ENCODE data around the gene TUG1. TPM values are rescaled to one million over a fixed set of nuclear protein-coding genes. Genes with fewer than 3 reads are reported as not detected.

Gene TUG1
- total and polyA plus RNA-seq, 10 of the 15 experiments (the other 5 are each of a cell fraction or from before 2014, with no cell fraction given): 19.3 to 116 (median 54.9) TPM

DNA sequence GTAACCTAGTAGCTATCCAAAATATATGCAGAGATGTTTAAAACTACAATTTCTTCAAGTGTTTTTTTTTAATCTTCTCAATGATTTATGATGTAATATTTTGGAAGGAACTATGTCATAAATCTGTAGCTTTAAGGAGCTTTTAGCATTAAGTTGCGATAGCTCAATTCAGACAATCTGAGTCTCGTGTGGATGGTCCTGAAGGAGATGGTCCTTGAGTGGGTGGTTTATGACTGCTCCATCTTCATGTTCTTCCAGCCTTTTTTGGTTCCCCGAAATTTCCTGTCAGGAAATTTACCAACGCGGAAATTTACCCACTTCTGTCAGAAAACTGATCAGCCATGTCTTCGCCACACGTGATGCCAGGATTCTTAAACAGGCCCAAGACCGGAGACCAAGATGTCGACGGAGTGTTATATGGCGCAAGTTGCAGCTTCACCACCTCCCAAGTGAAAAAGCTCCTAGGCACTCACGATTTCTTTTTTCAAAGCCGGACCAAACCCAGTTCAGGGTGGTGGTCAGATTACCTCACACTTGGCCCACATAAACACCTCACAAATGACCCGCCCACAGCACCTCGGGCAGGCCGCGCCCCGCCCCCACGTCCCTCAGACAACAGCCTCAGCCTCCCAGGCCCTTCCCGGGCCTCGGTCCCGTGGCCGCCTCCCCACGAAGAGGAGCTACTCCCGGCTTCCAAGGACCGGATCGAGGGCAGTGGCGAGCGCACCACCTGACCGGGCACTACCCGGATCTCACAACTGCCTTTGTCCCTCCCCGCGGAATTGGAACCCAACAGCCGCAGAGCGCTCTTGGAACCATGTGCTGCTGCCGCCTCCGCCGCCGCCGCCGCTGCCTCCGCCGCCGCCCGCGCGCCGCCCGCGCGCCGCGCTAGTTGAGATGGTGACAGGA lies 796 bp upstream of the TUG1 start, which contains the start of gene MORC2:
Gene MORC2 (minus strand): TSS at position 760 of the 909 bp plus-strand sequence. CDS start 885 bp downstream, outside the sequence.
- ChIA-PET RAD21 (ENCODE audit: unreplicated experiment) (interaction anchor here (1.0 to 3.2 kb wide), 6 partner anchors 10 to 213 kb away, joined by 4 to 22 read pairs (median 5); partner anchors contain the start of gene SMTN), SMC1A (ENCODE audit: uncharacterized antibody, unreplicated experiment) (interaction anchor here (0.6 to 1.9 kb wide), 7 partner anchors 8 to 197 kb away, joined by 3 to 8 read pairs (median 4); partner anchors contain the start of gene SMTN), POLR2A (interaction anchor here (0.5 to 1.3 kb wide), 11 partner anchors 7 to 363 kb away, joined by 3 to 6 read pairs (median 4); partner anchors contain the start of genes LIMK2, RNF185 and SLC35E4), CTCF (interaction anchor here (0.6 to 5.5 kb wide), 11 partner anchors 10 to 376 kb away, joined by 3 to 46 read pairs (median 3); no protein-coding TSS in a partner anchor)
- peak within 1 kb of the TSS; percentile 77 for H3K9ac ChIP-seq (ENCODE audit: control insufficient read depth, insufficient read depth, low read length)
- H2AFZ ChIP-seq (ENCODE audit: control insufficient read depth, low read depth, low read length): peak within 1 kb of the TSS; percentile 83
- H3K36me3 ChIP-seq (ENCODE audit: control insufficient read depth in 2 of 2, insufficient read depth in 2 of 2, low read length in 1 of 2): peaks cover 3 to 15% of the 10 kb centered on the region in 2 experiments
- peaks cover 10% of the 10 kb centered on the region for H3K4me1 ChIP-seq (ENCODE audit: control insufficient read depth, insufficient read depth, low read length)
- in situ Hi-C loops (cut with MboI): loop anchor here (5.0 kb wide), 1 partner anchor 114 kb away; the partner anchor contains the start of gene SMTN
- peaks cover 34% of the 10 kb centered on the region for H3K9me3 ChIP-seq (replicated peaks; ENCODE audit: control insufficient read depth, insufficient read depth, low read length)
- H3K79me2 ChIP-seq (ENCODE audit: control insufficient read depth, insufficient read depth, low read length): peaks cover 44% of the 10 kb centered on the region
- no peak for FAIRE-seq
- DNase-seq (ENCODE audit: low read depth, low spot score): no peak
- H3K4me3 ChIP-seq: peak within 1 kb of the TSS; percentile 82
- BruUV-seq (replicated peaks): TSS peak; percentile 61
- intact Hi-C loops (cut with micrococcal nuclease; ENCODE audit: unreplicated experiment): no loop called here
- H3K4me2 ChIP-seq (ENCODE audit: control insufficient read depth, insufficient read depth): peak within 1 kb of the TSS; percentile 85
- no peaks in the 10 kb centered on the region for H3K27me3 ChIP-seq (replicated peaks in 1 of 2; ENCODE audit: control insufficient read depth in 2 of 2, insufficient read depth in 2 of 2, low read length in 1 of 2)
- peak; percentile 28; the same call in 2 of the 3 replicates for ATAC-seq
- no peaks in the 10 kb centered on the region; the same call in 1 of the 2 replicates for H4K20me1 ChIP-seq (ENCODE audit: control insufficient read depth, insufficient read depth)
- 27% methylated on average over 45 of the region's 53 CpGs for WGBS (ENCODE audit: insufficient coverage, insufficient replicate concordance, low lambda C conversion rate, missing lambda C conversion rate)
- peak within 1 kb of the TSS; percentile 93 for H3K27ac ChIP-seq (ENCODE audit: control insufficient read depth, insufficient read depth)
- TF ChIP-seq, protein P1, sequence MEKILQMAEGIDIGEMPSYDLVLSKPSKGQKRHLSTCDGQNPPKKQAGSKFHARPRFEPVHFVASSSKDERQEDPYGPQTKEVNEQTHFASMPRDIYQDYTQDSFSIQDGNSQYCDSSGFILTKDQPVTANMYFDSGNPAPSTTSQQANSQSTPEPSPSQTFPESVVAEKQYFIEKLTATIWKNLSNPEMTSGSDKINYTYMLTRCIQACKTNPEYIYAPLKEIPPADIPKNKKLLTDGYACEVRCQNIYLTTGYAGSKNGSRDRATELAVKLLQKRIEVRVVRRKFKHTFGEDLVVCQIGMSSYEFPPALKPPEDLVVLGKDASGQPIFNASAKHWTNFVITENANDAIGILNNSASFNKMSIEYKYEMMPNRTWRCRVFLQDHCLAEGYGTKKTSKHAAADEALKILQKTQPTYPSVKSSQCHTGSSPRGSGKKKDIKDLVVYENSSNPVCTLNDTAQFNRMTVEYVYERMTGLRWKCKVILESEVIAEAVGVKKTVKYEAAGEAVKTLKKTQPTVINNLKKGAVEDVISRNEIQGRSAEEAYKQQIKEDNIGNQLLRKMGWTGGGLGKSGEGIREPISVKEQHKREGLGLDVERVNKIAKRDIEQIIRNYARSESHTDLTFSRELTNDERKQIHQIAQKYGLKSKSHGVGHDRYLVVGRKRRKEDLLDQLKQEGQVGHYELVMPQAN (conservative IDR thresholded peaks at IDR 0.05): peak; percentile 82
- TF ChIP-seq ZSCAN29 (IDR thresholded peaks at IDR 0.05) (no peak), IKZF1 (conservative IDR thresholded peaks at IDR 0.05) (peak; percentile 63; the same call in 1 of the 2 replicates), STAT1 (conservative IDR thresholded peaks at IDR 0.05) (no peak), EP300 (IDR thresholded peaks at IDR 0.05; ENCODE audit: borderline replicate concordance in 1 of 2, control insufficient read depth in 1 of 2, low read depth in 2 of 2, low read length in 2 of 2) (no peak), NFYB (IDR thresholded peaks at IDR 0.05; ENCODE audit: insufficient read depth, low read depth, low read length) (no peak), SIN3A (IDR thresholded peaks at IDR 0.05; ENCODE audit: low read depth, low read length) (no peak), SUPT20H (IDR thresholded peaks at IDR 0.05; ENCODE audit: borderline replicate concordance, control insufficient read depth, low read depth, low read length) (no peak), ZNF217 (IDR thresholded peaks at IDR 0.05) (peak; percentile 80; the same call in 1 of the 2 replicates), RB1 (IDR thresholded peaks at IDR 0.05; ENCODE audit: borderline replicate concordance) (peak; percentile 25; the same call in 1 of the 2 replicates), NR2C1 (IDR thresholded peaks at IDR 0.05) (0 out of 2 replicates have a peak, but pooled peaks have one; percentile 5), MEF2B (IDR thresholded peaks at IDR 0.05; ENCODE audit: partially characterized antibody, poor library complexity, severe bottlenecking) (no peak)
- TF ChIP-seq, protein P2, sequence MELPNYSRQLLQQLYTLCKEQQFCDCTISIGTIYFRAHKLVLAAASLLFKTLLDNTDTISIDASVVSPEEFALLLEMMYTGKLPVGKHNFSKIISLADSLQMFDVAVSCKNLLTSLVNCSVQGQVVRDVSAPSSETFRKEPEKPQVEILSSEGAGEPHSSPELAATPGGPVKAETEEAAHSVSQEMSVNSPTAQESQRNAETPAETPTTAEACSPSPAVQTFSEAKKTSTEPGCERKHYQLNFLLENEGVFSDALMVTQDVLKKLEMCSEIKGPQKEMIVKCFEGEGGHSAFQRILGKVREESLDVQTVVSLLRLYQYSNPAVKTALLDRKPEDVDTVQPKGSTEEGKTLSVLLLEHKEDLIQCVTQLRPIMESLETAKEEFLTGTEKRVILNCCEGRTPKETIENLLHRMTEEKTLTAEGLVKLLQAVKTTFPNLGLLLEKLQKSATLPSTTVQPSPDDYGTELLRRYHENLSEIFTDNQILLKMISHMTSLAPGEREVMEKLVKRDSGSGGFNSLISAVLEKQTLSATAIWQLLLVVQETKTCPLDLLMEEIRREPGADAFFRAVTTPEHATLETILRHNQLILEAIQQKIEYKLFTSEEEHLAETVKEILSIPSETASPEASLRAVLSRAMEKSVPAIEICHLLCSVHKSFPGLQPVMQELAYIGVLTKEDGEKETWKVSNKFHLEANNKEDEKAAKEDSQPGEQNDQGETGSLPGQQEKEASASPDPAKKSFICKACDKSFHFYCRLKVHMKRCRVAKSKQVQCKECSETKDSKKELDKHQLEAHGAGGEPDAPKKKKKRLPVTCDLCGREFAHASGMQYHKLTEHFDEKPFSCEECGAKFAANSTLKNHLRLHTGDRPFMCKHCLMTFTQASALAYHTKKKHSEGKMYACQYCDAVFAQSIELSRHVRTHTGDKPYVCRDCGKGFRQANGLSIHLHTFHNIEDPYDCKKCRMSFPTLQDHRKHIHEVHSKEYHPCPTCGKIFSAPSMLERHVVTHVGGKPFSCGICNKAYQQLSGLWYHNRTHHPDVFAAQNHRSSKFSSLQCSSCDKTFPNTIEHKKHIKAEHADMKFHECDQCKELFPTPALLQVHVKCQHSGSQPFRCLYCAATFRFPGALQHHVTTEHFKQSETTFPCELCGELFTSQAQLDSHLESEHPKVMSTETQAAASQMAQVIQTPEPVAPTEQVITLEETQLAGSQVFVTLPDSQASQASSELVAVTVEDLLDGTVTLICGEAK (IDR thresholded peaks at IDR 0.05; ENCODE audit: borderline replicate concordance): peak; percentile 30; the same call in 1 of the 2 replicates
